Measurements from ENCODE around the gene TRIB2.

DNA sequence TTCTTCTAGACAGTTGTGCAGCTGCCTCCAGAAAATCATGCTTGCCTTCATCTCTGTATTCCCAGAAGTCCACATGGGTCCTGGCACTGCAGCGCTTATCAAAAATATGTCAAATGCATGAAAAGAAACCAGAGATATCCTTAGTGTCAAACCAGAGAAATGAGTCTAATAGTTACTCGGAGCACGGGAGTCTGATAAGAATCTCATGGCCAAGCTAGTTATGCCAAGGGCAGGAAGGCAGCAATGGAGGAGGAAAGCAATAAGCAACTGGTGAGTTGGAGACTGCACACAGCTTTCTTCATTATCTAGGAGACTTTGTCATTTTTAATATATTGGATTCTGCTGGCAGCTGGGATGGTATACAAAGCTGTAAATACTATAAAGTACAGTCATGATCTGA, 38.6 kb downstream of the TRIB2 start:
- TF ChIP-seq, protein P1, sequence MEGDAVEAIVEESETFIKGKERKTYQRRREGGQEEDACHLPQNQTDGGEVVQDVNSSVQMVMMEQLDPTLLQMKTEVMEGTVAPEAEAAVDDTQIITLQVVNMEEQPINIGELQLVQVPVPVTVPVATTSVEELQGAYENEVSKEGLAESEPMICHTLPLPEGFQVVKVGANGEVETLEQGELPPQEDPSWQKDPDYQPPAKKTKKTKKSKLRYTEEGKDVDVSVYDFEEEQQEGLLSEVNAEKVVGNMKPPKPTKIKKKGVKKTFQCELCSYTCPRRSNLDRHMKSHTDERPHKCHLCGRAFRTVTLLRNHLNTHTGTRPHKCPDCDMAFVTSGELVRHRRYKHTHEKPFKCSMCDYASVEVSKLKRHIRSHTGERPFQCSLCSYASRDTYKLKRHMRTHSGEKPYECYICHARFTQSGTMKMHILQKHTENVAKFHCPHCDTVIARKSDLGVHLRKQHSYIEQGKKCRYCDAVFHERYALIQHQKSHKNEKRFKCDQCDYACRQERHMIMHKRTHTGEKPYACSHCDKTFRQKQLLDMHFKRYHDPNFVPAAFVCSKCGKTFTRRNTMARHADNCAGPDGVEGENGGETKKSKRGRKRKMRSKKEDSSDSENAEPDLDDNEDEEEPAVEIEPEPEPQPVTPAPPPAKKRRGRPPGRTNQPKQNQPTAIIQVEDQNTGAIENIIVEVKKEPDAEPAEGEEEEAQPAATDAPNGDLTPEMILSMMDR (IDR thresholded peaks at IDR 0.05), result no peak
- TF ChIP-seq EP300 (IDR thresholded peaks at IDR 0.05), result no peak
- TF ChIP-seq POLR2A (IDR thresholded peaks at IDR 0.05), result no peak
- TF ChIP-seq POLR2AphosphoS5 (IDR thresholded peaks at IDR 0.05), result no peak

Measured in upper lobe of left lung (tissue), 4 donors.